IgD-negative memory B cell (primary cell): ENCODE data around the gene SLC4A1. TPM values are rescaled to one million over a fixed set of nuclear protein-coding genes. Genes with fewer than 3 reads are reported as not detected.

Experiments
- H3K27ac Mint-ChIP-seq, 3 donors: one replicate each; pipeline ENCODE4 v1.8.0; 2020 to 2022; ENCODE audit warnings: mild to moderate bottlenecking in 3 of 3, mixed read lengths in 3 of 3, moderate library complexity in 1 of 3
- H3K27me3 Mint-ChIP-seq: one replicate; pipeline ENCODE4 v1.8.0; 2021; ENCODE audit warnings: mixed read lengths
- H3K36me3 Mint-ChIP-seq: one replicate; pipeline ENCODE4 v1.8.0; 2020; ENCODE audit warnings: mild to moderate bottlenecking, mixed read lengths
- H3K4me1 Mint-ChIP-seq, 3 donors: one replicate each; pipeline ENCODE4 v1.8.0; 2020 to 2022; ENCODE audit warnings: mixed read lengths in 3 of 3, mild to moderate bottlenecking in 1 of 3
- H3K4me3 Mint-ChIP-seq, 4 donors: one replicate each; pipeline ENCODE4 v1.8.0; 2020 to 2022; ENCODE audit warnings: mild to moderate bottlenecking in 4 of 4, mixed read lengths in 4 of 4, moderate library complexity in 3 of 4
- H3K9me3 Mint-ChIP-seq, 3 donors: one replicate each; pipeline ENCODE4 v1.8.0; 2020 to 2021; ENCODE audit warnings: mixed read lengths in 3 of 3, mild to moderate bottlenecking in 1 of 3
- polyA plus RNA-seq: library from polyadenylated mRNA; unstranded; fragments of 300-500 nt; fragmentation: Illumina TruSeq; gene quantifications from one replicate; pipeline ENCODE4 v1.2.3, GENCODE V29; 2021

Gene SLC4A1
- polyA plus RNA-seq, 1 donor from 2014 or later, result not detected

GRCh38 chr17:44229090-44229489 is 38.8 kb downstream of the SLC4A1 start:
- Mint-ChIP-seq H3K27ac (no peak overlapping the region), H3K9me3 (no peaks in the 10 kb centered on the region), H3K4me1 (peaks cover 0 to 1% (median 0%) of the 10 kb centered on the region in 3 donors), H3K27me3 (no peaks in the 10 kb centered on the region), H3K4me3 (no peak overlapping the region), H3K36me3 (no peaks in the 10 kb centered on the region)

- Mint-ChIP-seq H3K4me3 (peak overlapping the region in 2 of 4 donors; percentile 54 to 98), H3K27ac (peak overlapping the region in 2 of 3 donors; percentile 50 to 100), H3K4me1 (peaks cover 4 to 9% (median 7%) of the 10 kb centered on the region in 3 donors), H3K27me3 (no peaks in the 10 kb centered on the region), H3K9me3 (no peaks in the 10 kb centered on the region), H3K36me3 (no peaks in the 10 kb centered on the region)
These were observed 44.3 kb downstream of the SLC4A1 start for GRCh38 chr17:44223541-44224071.

GRCh38 chr17:44222112-44222869 is 45.6 kb downstream of the SLC4A1 start:
- H3K9me3 Mint-ChIP-seq, result no peaks in the 10 kb centered on the region
- H3K4me3 Mint-ChIP-seq, result peak overlapping the region; percentile 95 to 99 (median 98)
- no peaks in the 10 kb centered on the region for H3K36me3 Mint-ChIP-seq
- peak overlapping the region; percentile 57 to 100 (median 98) for H3K27ac Mint-ChIP-seq
- no peaks in the 10 kb centered on the region for H3K27me3 Mint-ChIP-seq
- H3K4me1 Mint-ChIP-seq, result peaks cover 9 to 13% (median 10%) of the 10 kb centered on the region in 3 donors

GRCh38 chr17:44221862-44222111 is 46.1 kb downstream of the SLC4A1 start:
- H3K4me3 Mint-ChIP-seq, result peak overlapping the region; percentile 95 to 99 (median 98)
- H3K27me3 Mint-ChIP-seq, result no peaks in the 10 kb centered on the region
- no peaks in the 10 kb centered on the region for H3K36me3 Mint-ChIP-seq
- H3K27ac Mint-ChIP-seq, result peak overlapping the region; percentile 90 to 100 (median 98)
- peaks cover 13 to 16% (median 14%) of the 10 kb centered on the region in 3 donors for H3K4me1 Mint-ChIP-seq
- no peaks in the 10 kb centered on the region for H3K9me3 Mint-ChIP-seq

- no peaks in the 10 kb centered on the region for H3K9me3 Mint-ChIP-seq
- H3K4me1 Mint-ChIP-seq, result peaks cover 17 to 22% (median 20%) of the 10 kb centered on the region in 3 donors
- H3K4me3 Mint-ChIP-seq, result peak overlapping the region; percentile 95 to 99 (median 98)
- no peaks in the 10 kb centered on the region for H3K27me3 Mint-ChIP-seq
- H3K36me3 Mint-ChIP-seq, result no peaks in the 10 kb centered on the region
- peak overlapping the region; percentile 90 to 100 (median 98) for H3K27ac Mint-ChIP-seq
These were observed 46.7 kb downstream of the SLC4A1 start for GRCh38 chr17:44221084-44221861.

GRCh38 chr17:44220213-44221083 is 47.5 kb downstream of the SLC4A1 start:
- peaks cover 25 to 28% (median 26%) of the 10 kb centered on the region in 3 donors for H3K4me1 Mint-ChIP-seq
- H3K27ac Mint-ChIP-seq, result peak overlapping the region; percentile 90 to 100 (median 94)
- peak overlapping the region; percentile 95 to 99 (median 98) for H3K4me3 Mint-ChIP-seq
- no peaks in the 10 kb centered on the region for H3K27me3 Mint-ChIP-seq
- no peaks in the 10 kb centered on the region for H3K9me3 Mint-ChIP-seq
- H3K36me3 Mint-ChIP-seq, result peaks cover 4% of the 10 kb centered on the region

GRCh38 chr17:44219616-44220212 is 48.2 kb downstream of the SLC4A1 start, which contains the start of gene UBTF:
UBTF (minus strand) TSS chr17:44219675; CDS start chr17:44218229, 1,446 bp downstream.
- Mint-ChIP-seq H3K27ac (peak within 1 kb of the TSS; percentile 90 to 100 (median 94)), H3K27me3 (no peaks in the 10 kb centered on the region), H3K4me3 (peak within 1 kb of the TSS; percentile 95 to 98 (median 96)), H3K36me3 (peaks cover 6% of the 10 kb centered on the region), H3K9me3 (no peaks in the 10 kb centered on the region), H3K4me1 (peaks cover 26 to 34% (median 31%) of the 10 kb centered on the region in 3 donors)

GRCh38 chr17:44219108-44219615 is 48.8 kb downstream of the SLC4A1 start:
- Mint-ChIP-seq H3K27me3 (no peaks in the 10 kb centered on the region), H3K36me3 (peaks cover 7% of the 10 kb centered on the region), H3K4me3 (peak overlapping the region in 2 of 4 donors; percentile 57 to 65), H3K4me1 (peaks cover 26 to 39% (median 33%) of the 10 kb centered on the region in 3 donors), H3K9me3 (no peaks in the 10 kb centered on the region), H3K27ac (no peak overlapping the region)

GRCh38 chr17:44218344-44219107 is 49.4 kb downstream of the SLC4A1 start:
- no peaks in the 10 kb centered on the region for H3K9me3 Mint-ChIP-seq
- peak overlapping the region; percentile 83 to 93 (median 90) for H3K4me3 Mint-ChIP-seq
- H3K27me3 Mint-ChIP-seq, result no peaks in the 10 kb centered on the region
- peaks cover 30 to 45% (median 40%) of the 10 kb centered on the region in 3 donors for H3K4me1 Mint-ChIP-seq
- H3K27ac Mint-ChIP-seq, result peak overlapping the region; percentile 90 to 97 (median 95)
- H3K36me3 Mint-ChIP-seq, result peaks cover 7% of the 10 kb centered on the region

- Mint-ChIP-seq H3K4me3 (peak overlapping the region; percentile 83 to 93 (median 90)), H3K27ac (peak overlapping the region; percentile 90 to 97 (median 95)), H3K36me3 (peaks cover 7% of the 10 kb centered on the region)
These were observed 50.1 kb downstream of the SLC4A1 start for GRCh38 chr17:44217738-44218343.

GRCh38 chr17:44216694-44217093 is 51.2 kb downstream of the SLC4A1 start:
- Mint-ChIP-seq H3K9me3 (no peaks in the 10 kb centered on the region), H3K27ac (peak overlapping the region; percentile 96 to 97 (median 97)), H3K36me3 (peaks cover 7% of the 10 kb centered on the region), H3K27me3 (no peaks in the 10 kb centered on the region), H3K4me3 (peak overlapping the region; percentile 83 to 93 (median 90)), H3K4me1 (peaks cover 26 to 45% (median 36%) of the 10 kb centered on the region in 3 donors)

More at GRCh38 chr17:44217738-44218343, 50.1 kb downstream of the SLC4A1 start:
- Mint-ChIP-seq H3K9me3 (no peaks in the 10 kb centered on the region), H3K4me1 (peaks cover 30 to 47% (median 42%) of the 10 kb centered on the region in 3 donors), H3K27me3 (no peaks in the 10 kb centered on the region)

GRCh38 chr17:44216173-44216572 is 51.8 kb downstream of the SLC4A1 start:
- H3K4me1 Mint-ChIP-seq, result peaks cover 22 to 49% (median 39%) of the 10 kb centered on the region in 3 donors
- H3K27ac Mint-ChIP-seq, result peak overlapping the region; percentile 96 to 97 (median 97)
- no peaks in the 10 kb centered on the region for H3K27me3 Mint-ChIP-seq
- peaks cover 7% of the 10 kb centered on the region for H3K36me3 Mint-ChIP-seq
- H3K9me3 Mint-ChIP-seq, result no peaks in the 10 kb centered on the region
- peak overlapping the region; percentile 83 to 93 (median 90) for H3K4me3 Mint-ChIP-seq

- H3K4me3 Mint-ChIP-seq, result peak overlapping the region; percentile 57 to 90 (median 70)
- peak overlapping the region; percentile 96 to 97 (median 97) for H3K27ac Mint-ChIP-seq
- no peaks in the 10 kb centered on the region for H3K9me3 Mint-ChIP-seq
- peaks cover 26 to 54% (median 42%) of the 10 kb centered on the region in 3 donors for H3K4me1 Mint-ChIP-seq
- H3K36me3 Mint-ChIP-seq, result peaks cover 7% of the 10 kb centered on the region
- H3K27me3 Mint-ChIP-seq, result no peaks in the 10 kb centered on the region
These were observed 53.0 kb downstream of the SLC4A1 start for GRCh38 chr17:44214896-44215295.
